Tibial nerve (tissue), 4 donors: Measurements from ENCODE around the gene BMAL1.

ENCODE experiments used
- EP300 ChIP-seq, 2 donors: sonication (generic); formaldehyde crosslinking; IDR thresholded peaks; one replicate each; pipeline ENCODE4 v1.6.1; 2017; ENCODE audit warnings: antibody characterized with exemption in 2 of 2, mild to moderate bottlenecking in 1 of 2
- POLR2A ChIP-seq, 2 donors: fragments of 450-650 bp; IDR thresholded peaks; one replicate each; pipeline ENCODE4 v1.6.1; 2017; ENCODE audit warnings: antibody characterized with exemption in 2 of 2, mild to moderate bottlenecking in 2 of 2, moderate library complexity in 2 of 2
- TF ChIP-seq, protein P1 (sequence below), 5 experiments: fragments of 200-600 bp in 3 of 5; fragments of 450-650 bp in 2 of 5; sonication (generic) in 3 of 5; IDR thresholded peaks; one replicate each; pipeline ENCODE4 v1.5.1; 2016 to 2019; ENCODE audit warnings: antibody characterized with exemption in 5 of 5, mild to moderate bottlenecking in 3 of 5, moderate library complexity in 2 of 5

- TF ChIP-seq POLR2A (IDR thresholded peaks at IDR 0.05) (no peak), EP300 (IDR thresholded peaks at IDR 0.05) (no peak)
- TF ChIP-seq, protein P1, sequence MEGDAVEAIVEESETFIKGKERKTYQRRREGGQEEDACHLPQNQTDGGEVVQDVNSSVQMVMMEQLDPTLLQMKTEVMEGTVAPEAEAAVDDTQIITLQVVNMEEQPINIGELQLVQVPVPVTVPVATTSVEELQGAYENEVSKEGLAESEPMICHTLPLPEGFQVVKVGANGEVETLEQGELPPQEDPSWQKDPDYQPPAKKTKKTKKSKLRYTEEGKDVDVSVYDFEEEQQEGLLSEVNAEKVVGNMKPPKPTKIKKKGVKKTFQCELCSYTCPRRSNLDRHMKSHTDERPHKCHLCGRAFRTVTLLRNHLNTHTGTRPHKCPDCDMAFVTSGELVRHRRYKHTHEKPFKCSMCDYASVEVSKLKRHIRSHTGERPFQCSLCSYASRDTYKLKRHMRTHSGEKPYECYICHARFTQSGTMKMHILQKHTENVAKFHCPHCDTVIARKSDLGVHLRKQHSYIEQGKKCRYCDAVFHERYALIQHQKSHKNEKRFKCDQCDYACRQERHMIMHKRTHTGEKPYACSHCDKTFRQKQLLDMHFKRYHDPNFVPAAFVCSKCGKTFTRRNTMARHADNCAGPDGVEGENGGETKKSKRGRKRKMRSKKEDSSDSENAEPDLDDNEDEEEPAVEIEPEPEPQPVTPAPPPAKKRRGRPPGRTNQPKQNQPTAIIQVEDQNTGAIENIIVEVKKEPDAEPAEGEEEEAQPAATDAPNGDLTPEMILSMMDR (IDR thresholded peaks at IDR 0.05), result no peak
Measured at GRCh38 chr11:13304655-13305335, 27.2 kb downstream of the BMAL1 start.
